ENCODE data around the gene CDK19. TPM values are rescaled to one million over a fixed set of nuclear protein-coding genes. Genes with fewer than 3 reads are reported as not detected.

The CDK19 gene
- polyA plus RNA-seq, 1 of the 3 experiments (the other 2 are of a cell fraction): 6.5 TPM

DNA sequence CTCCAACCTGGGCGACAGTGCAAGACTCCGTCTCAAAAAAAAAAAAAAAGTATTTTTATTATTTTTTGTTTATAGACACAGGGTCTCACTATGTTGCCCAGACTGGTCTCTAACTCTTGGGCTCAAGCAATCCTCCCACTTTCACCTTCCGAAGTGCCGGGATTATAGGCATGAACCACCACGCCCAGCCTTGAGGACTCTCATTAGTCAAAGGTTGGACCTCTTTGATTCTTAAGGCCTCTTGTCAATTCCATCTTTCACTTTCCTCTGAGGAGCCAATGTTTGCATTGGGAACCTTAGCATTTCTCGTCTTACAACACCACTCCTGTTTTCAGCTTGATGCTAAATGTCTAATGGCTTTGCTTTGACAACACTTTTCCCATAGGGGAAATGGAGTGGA lies 16.1 kb upstream of the CDK19 start (continued):
- no peak for TF ChIP-seq FOSL2 (IDR thresholded peaks at IDR 0.05; ENCODE audit: borderline replicate concordance, low read depth)
- TF ChIP-seq GABPA (IDR thresholded peaks at IDR 0.05; ENCODE audit: low read depth): no peak
- no peak for TF ChIP-seq YY1 (IDR thresholded peaks at IDR 0.05; ENCODE audit: low read depth)

DNA sequence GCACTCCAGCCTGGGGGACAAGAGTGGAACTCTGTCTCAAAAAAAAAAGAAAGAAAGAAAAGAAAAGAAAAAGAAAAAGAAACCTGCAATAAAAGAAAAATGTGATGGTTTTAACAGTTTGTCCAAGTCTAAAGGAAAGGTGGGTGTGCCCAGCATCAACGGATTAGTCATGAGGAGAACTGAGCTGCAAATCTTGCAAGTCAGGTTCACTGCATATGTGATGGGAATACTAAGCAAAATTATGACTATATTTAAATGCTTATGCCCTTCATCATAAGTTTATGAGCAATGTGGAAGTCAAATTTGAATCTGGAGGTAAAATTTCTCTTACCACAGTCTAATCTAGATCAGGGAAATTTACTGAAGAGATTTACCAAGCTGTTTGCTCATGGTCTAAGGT lies 13.1 kb upstream of the CDK19 start:
- Histone ChIP-seq H3K27ac (ENCODE audit: low read depth in 2 of 2, low read length in 1 of 2) (no peak overlapping the region), H3K9me2 (no peaks in the 10 kb centered on the region), H3K4me3 (ENCODE audit: low read depth in 2 of 2, low read length in 1 of 2) (no peak overlapping the region), H3K79me2 (ENCODE audit: insufficient read depth) (no peaks in the 10 kb centered on the region), H4K20me1 (ENCODE audit: insufficient read depth) (no peaks in the 10 kb centered on the region), H3K9ac (no peak overlapping the region), H3K9me3 (no peaks in the 10 kb centered on the region), H3K4me2 (no peak overlapping the region), H3K36me3 (replicated peaks in 1 of 2; ENCODE audit: control insufficient read depth in 1 of 2, insufficient read depth in 2 of 2, low read length in 1 of 2) (no peaks in the 10 kb centered on the region), H3K27me3 (ENCODE audit: insufficient read depth) (no peaks in the 10 kb centered on the region), H3F3A (replicated peaks; ENCODE audit: insufficient read depth) (no peaks in the 10 kb centered on the region), H2AFZ (ENCODE audit: low read depth) (no peak overlapping the region), H3K4me1 (ENCODE audit: control insufficient read depth in 1 of 2, insufficient read depth in 2 of 2, low read depth in 1 of 2, low read length in 1 of 2) (no peaks in the 10 kb centered on the region)
- ChIA-PET POLR2A (interaction anchor here (0.8 kb wide), 1 partner anchor 46 kb away, joined by 3 read pairs; the partner anchor contains the start of gene AMD1), CTCF (interaction anchor here (0.7 kb wide), 1 partner anchor 147 kb away, joined by 3 read pairs; no protein-coding TSS in a partner anchor)
- no peak for DNase-seq
- TF ChIP-seq, protein P1, sequence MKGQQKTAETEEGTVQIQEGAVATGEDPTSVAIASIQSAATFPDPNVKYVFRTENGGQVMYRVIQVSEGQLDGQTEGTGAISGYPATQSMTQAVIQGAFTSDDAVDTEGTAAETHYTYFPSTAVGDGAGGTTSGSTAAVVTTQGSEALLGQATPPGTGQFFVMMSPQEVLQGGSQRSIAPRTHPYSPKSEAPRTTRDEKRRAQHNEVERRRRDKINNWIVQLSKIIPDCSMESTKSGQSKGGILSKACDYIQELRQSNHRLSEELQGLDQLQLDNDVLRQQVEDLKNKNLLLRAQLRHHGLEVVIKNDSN (IDR thresholded peaks at IDR 0.05; ENCODE audit: borderline replicate concordance, low read depth): no peak
- TF ChIP-seq POLR2AphosphoS5 (IDR thresholded peaks at IDR 0.05; ENCODE audit: low read depth, low read length) (no peak), JUND (IDR thresholded peaks at IDR 0.05) (no peak), MXI1 (IDR thresholded peaks at IDR 0.05; ENCODE audit: low read depth, low read length) (no peak), REST (IDR thresholded peaks at IDR 0.05; ENCODE audit: low read depth, low read length) (no peak)
- TF ChIP-seq, protein P2, sequence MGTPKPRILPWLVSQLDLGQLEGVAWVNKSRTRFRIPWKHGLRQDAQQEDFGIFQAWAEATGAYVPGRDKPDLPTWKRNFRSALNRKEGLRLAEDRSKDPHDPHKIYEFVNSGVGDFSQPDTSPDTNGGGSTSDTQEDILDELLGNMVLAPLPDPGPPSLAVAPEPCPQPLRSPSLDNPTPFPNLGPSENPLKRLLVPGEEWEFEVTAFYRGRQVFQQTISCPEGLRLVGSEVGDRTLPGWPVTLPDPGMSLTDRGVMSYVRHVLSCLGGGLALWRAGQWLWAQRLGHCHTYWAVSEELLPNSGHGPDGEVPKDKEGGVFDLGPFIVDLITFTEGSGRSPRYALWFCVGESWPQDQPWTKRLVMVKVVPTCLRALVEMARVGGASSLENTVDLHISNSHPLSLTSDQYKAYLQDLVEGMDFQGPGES (IDR thresholded peaks at IDR 0.05; ENCODE audit: low read depth, low read length): no peak
- 85% methylated on average over 1 of the region's 1 CpG for WGBS (ENCODE audit: low lambda C conversion rate)

Measured in SK-N-SH (cell line).